Skeletal muscle cell (primary cell): Measurements from ENCODE around the gene WNK1.
"Not testable (repeated sequence)": the region's sequence is repeated elsewhere in the genome, so short reads cannot be mapped to it uniquely, and the experiment has no call there.

Experiments used
- DNase-seq: peaks from one replicate; pipeline ENCODE4 v3.0.0-alpha.2; 2010; ENCODE audit warnings: low read depth
- H3K4me3 ChIP-seq: 2 replicates; pipeline ENCODE4 v1.5.1; 2011; ENCODE audit warnings: low read depth, mild to moderate bottlenecking, control low read depth, low read length, moderate library complexity

WNK1 gene

GRCh38 chr12:739349-739748, 13.0 kb upstream of the WNK1 start:
- H3K4me3 ChIP-seq = no peak overlapping the region
- no peak for DNase-seq

DNA sequence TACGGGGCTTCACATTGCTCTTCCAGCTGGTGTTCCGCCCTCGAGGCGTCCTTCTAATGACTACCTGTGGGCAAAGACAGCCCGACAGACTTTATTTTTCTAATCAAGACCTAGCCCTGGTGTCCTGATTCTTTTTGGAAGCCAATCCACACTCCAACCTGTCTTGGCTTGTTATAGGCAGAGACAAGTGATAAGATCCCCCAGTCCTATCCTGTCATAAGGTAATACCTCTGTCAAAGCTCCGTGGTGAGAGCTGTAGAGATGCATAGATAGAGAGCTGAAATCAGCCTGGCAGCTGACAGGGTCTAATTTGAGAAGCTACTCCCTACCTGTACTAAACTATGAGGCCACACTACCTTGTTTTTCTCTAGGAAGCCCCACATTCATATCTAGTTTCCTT, 11.5 kb upstream of the WNK1 start:
- H3K4me3 ChIP-seq = no peak overlapping the region
- no peak for DNase-seq

- no peak for DNase-seq
- H3K4me3 ChIP-seq = no peak overlapping the region
Observed at GRCh38 chr12:749751-750270, 2.6 kb upstream of the WNK1 start.

- H3K4me3 ChIP-seq = peak overlapping the region; percentile 50
- DNase-seq = no peak
Observed at GRCh38 chr12:750366-751191, 1.8 kb upstream of the WNK1 start.

DNA sequence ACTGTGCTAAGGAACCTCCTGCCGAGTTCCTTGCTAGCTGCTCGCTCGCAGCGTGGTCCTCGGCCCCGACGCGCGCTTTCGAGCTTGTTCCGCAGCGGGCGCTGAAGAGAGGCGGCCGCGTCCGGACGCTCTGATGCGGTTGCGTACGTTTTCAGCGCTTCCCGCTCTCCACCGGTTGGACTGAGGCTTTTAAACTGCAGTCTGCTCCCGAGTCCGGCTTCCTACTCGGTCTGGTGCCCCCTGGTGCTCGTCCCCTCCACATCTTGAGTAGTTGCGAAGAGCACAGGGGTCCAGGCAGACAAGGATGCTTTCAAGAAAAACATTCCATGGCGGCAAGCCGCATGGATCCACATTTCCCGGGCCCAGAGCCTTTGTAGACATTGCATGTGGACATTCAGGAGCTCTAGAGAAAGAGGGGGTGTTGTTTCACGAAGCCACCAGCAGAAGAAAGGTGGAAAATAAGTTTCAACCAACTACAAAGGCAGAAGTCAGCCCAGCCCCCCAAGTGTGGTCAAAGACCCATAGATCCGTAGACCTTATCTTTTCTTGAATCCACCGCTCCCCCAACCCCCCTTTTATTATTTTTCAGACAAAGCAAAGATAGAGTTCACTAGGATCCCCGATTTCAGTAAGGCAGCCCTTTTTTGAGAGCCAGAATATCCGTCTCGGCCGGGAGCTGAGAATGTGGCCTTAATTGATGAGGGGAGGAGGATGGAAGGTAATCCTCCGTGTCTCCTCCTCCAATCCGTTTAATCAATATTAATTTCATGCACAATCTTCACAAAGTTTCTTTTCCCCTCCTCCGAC, 984 bp upstream of the WNK1 start:
- peak overlapping the region; percentile 50 for H3K4me3 ChIP-seq
- peak; percentile 85 for DNase-seq

GRCh38 chr12:752695-753610, 574 bp downstream of the WNK1 start:
- peak overlapping the region; percentile 87 for H3K4me3 ChIP-seq
- DNase-seq = no peak

DNA sequence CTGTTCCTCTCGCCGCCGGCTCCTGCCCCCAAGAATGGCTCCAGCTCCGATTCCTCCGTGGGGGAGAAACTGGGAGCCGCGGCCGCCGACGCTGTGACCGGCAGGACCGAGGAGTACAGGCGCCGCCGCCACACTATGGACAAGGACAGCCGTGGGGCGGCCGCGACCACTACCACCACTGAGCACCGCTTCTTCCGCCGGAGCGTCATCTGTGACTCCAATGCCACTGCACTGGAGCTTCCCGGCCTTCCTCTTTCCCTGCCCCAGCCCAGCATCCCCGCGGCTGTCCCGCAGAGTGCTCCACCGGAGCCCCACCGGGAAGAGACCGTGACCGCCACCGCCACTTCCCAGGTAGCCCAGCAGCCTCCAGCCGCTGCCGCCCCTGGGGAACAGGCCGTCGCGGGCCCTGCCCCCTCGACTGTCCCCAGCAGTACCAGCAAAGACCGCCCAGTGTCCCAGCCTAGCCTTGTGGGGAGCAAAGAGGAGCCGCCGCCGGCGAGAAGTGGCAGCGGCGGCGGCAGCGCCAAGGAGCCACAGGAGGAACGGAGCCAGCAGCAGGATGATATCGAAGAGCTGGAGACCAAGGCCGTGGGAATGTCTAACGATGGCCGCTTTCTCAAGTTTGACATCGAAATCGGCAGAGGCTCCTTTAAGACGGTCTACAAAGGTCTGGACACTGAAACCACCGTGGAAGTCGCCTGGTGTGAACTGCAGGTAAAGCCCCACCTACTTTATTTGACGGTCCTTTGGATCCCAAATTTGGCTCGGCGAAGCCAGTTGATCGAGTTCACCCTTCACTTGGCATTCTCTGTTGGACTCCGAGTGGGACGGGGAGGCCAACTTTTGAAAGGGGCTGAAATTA, 1.5 kb downstream of the WNK1 start:
- peak overlapping the region; percentile 87 for H3K4me3 ChIP-seq
- DNase-seq = no peak

DNA sequence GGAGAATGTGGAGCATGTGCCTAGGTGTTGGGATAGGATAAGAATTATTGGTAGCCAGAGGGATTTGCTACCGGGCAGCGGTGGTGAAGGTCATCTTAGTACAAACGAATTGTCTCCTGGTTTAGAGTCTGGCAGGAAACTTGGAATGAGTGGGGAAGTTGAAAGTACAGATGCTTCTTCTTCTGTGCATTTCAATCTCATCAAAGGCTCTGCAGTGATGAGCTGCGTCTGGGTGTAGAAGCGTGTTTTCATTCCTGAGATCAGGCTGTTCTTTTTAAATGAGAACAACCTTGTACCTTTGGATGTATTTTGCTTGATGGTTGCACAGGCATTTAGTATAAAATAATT, 2.1 kb downstream of the WNK1 start:
- peak overlapping the region; percentile 87 for H3K4me3 ChIP-seq
- no peak for DNase-seq

DNA sequence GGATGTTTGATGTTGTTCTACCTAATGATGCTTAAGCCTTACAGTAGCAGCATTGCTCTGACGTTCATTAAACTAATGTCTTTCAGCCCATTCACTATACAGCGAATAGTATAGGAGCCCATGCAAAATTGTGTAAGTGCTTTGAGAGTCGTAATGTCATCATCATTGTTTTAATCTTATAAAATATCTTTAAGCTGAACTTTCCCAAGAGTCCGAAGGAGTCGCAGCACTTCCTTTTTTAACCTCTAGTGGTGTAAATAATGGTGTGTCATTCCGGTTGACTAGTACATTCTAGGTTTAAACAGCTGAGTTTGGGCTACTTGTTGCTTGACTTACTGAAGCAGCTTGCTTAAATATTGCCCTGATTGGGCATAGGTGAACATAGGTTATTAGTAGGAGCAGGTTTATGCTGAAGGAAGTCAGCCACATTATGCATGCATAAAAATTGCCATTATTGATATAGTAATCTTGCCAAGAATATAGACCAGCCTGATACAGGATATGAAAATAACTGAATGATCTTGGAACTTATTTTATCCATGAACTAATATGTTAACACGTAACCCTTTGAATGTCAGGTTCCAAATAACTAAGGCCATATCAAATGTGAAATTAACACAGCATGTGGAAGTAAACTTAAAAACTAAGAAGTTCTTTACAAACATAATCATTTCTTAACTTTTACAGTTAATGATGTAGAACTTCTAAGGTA, 2.6 kb downstream of the WNK1 start:
- DNase-seq = no peak
- H3K4me3 ChIP-seq = peak overlapping the region; percentile 87

- no peak overlapping the region for H3K4me3 ChIP-seq
- no peak for DNase-seq
Observed at GRCh38 chr12:759628-760027, 7.2 kb downstream of the WNK1 start.

- DNase-seq = no peak
- no peak overlapping the region for H3K4me3 ChIP-seq
Observed at GRCh38 chr12:761256-761655, 8.9 kb downstream of the WNK1 start.

GRCh38 chr12:765840-766239, 13.5 kb downstream of the WNK1 start:
- no peak for DNase-seq
- no peak overlapping the region for H3K4me3 ChIP-seq

DNA sequence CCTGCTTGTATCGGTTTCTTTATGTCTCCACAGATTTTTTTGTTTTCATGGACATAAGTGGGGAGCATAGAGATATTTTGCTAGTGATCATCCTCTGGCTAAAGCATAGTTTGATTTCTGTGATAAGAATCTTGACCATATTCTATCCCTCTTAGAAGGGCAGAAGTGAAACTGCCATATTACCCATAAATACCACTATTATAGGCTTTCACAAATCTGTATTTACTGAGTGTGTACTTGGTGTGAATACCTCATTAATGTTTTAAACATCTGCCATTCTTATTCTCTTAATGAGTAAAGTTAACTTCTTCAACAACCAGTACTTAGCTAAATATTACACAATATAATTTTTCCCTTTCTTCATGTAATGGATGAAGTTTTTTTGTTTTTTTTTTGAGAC, 16.1 kb downstream of the WNK1 start:
- no peak overlapping the region for H3K4me3 ChIP-seq
- DNase-seq = no peak

DNA sequence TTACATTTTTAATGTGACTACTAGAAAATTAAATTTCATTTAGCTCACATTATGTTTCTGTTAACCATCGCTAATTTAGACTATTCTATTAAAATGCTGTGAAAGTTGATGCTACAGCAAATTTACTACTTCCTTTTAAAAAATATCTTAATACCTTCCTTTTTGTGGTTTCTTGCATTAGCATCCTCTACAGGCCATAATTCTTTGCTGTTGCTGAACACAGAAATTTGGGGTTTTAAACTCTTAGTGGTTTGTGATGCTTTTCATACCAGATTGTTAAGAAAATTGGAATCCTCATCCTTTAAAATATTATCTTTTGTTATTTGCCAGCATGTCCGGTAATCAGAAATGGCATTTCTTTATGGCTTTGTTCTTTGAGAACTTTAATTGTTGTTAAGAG, 18.1 kb downstream of the WNK1 start:
- H3K4me3 ChIP-seq = no peak overlapping the region
- no peak for DNase-seq

- no peak overlapping the region for H3K4me3 ChIP-seq
- DNase-seq = no peak
Observed at GRCh38 chr12:772056-772697, 19.8 kb downstream of the WNK1 start.

DNA sequence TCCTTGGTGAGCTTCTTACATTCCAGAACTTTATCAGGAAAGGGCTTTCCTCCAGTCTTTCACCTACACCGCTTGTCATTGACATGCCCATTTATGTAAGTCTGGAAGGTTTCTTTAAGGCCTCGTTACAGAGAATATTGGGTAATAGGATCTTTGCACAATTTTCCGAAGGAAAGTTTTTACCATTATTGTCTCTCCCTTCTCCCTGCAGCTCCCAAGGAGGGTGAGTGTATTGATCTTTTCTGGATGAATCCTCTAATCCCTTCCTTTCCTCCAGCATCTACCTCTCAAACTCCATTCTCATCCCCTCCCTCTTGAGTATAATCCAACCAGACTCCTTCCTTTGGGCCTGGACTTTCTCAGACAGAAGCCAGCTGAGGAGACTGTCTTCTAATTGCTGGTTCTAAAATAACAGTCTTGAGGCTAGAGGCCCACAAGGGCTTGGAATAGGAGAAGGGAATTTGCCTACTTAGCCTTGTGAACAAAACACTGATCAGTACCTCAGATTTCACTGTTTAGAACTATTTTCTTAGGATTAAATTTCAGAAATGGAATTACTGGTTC, 21.8 kb downstream of the WNK1 start:
- DNase-seq = no peak
- H3K4me3 ChIP-seq = no peak overlapping the region

DNA sequence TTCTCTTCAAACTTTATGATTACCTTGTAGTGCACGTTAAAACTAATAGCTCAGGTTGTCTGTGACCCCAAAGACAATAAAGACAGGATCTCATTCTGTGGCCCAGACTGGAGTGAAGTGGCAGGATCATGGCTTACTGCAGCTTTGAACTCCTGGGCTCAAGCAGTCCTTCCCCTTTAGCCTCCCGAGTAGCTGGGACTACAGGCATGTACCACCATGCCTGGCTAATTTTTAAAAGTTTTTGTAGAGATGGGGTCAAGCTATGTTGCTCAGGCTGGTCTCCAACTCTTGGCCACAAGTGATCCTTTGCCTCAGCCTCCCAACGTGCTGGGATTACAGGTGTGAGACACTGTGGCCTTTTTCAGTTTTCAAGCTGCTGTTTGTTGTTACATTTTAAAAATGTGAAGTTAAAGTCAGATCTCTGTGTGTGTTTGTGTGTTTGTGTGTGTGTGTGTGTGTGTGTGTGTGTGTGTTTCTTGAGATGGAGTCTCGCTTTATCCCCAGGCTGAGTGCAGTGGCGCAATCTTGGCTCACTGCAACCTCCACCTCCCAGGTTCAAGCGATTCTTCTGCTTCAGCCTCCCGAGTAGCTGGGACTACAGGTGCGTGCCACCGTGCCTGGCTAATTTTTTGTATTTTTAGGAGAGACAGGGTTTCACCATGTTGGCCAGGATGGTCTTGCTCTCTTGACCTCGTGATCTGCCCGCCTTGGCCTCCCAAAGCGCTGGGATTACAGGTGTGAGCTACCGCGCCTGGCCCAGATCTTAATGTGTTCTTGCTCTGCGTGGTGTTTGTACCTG, 23.8 kb downstream of the WNK1 start:
- not testable (repeated sequence) for DNase-seq, H3K4me3 ChIP-seq
